Activated effector memory CD4-positive, alpha-beta T cell treated with Interleukin-2 at 50 U/mL for 16 hours (primary cell): Measurements from ENCODE around the gene OLR1.
A peak's percentile ranks its signal among the peaks of the same experiment; 100 is the strongest.
"Not testable (repeated sequence)": the region's sequence is repeated elsewhere in the genome, so short reads cannot be mapped to it uniquely, and the experiment has no call there.

Experiments used
- DNase-seq: peaks from one replicate; pipeline ENCODE4 v3.0.0-alpha.2; 2020

OLR1 gene

GRCh38 chr12:10171973-10172728 lies at the start of gene OLR1:
OLR1 (minus strand) TSS chr12:10172132; CDS start chr12:10172077, 55 bp downstream.
- DNase-seq, result no peak

DNA sequence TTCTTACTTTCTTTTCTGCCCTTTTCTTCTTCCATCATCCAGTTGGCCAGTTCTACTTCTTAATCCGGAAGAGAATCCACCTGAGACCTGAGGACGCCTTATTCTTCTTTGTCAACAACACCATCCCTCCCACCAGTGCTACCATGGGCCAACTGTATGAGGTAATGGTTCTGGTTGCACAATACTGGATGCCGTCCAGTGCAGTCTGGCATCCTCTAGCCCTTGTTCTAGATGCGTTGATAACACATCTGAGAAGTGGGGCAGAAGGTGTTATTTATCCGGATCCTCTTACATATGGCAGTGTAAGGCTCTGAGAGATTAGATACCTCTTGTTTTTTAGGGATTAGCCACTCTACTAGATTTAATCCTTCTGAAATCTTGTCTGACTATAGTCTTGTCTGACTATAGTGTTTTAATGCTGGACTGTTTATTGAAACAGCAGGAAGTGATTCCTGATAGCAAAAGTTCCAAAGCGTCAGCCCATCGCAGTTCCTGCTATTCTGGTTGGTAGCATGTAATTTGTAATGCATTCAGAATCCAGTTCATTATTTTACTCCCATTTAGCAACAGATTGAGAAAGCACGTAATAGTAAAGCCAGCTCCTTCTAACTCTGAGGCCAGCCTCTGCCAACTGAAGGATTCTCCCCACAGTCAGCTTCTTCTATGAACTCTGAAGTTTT lies 48.6 kb upstream of the OLR1 start:
- no peak for DNase-seq

DNA sequence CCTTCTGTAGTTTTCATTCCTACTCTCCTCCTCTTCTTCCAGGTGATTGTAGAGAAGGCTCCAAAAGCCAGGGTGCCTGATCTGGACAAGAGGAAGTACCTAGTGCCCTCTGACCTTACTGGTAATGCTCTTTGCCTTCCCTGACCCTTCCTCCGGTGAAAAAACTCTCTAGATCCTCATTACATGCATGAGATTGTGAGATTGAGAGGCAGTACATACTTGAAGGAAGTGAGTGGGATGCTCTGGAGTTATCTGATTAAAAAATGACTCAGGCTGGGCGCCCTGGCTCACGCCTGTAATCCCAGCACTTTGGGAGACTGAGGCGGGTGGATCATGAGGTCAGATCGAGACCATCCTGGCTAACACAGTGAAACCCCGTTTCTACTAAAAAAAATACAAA lies 46.1 kb upstream of the OLR1 start:
- no peak for DNase-seq

GRCh38 chr12:10215946-10216345 lies 44.0 kb upstream of the OLR1 start:
- DNase-seq, result not testable (repeated sequence)

- no peak for DNase-seq
These were observed 43.5 kb upstream of the OLR1 start for GRCh38 chr12:10215436-10215835.

DNA sequence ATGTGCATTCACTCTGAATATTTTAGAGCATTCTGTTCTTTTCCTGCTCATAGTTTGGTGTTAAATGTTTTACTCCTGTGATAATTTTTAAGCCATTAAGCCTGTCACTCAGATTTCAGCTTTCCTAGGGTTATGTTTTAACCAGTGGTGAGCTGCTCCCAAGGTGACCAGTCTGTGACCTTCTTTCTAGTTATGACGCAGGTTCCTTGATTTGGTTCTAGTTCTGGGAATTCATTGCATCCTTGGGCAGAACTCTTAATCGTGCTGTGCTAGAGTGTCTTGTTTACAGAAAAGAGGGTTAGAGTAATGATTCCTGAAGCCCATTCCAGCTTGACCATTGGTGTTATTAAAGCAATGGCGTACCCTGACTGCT lies 42.9 kb upstream of the OLR1 start:
- no peak for DNase-seq

GRCh38 chr12:10214136-10214894 lies 42.4 kb upstream of the OLR1 start:
- no peak for DNase-seq

DNA sequence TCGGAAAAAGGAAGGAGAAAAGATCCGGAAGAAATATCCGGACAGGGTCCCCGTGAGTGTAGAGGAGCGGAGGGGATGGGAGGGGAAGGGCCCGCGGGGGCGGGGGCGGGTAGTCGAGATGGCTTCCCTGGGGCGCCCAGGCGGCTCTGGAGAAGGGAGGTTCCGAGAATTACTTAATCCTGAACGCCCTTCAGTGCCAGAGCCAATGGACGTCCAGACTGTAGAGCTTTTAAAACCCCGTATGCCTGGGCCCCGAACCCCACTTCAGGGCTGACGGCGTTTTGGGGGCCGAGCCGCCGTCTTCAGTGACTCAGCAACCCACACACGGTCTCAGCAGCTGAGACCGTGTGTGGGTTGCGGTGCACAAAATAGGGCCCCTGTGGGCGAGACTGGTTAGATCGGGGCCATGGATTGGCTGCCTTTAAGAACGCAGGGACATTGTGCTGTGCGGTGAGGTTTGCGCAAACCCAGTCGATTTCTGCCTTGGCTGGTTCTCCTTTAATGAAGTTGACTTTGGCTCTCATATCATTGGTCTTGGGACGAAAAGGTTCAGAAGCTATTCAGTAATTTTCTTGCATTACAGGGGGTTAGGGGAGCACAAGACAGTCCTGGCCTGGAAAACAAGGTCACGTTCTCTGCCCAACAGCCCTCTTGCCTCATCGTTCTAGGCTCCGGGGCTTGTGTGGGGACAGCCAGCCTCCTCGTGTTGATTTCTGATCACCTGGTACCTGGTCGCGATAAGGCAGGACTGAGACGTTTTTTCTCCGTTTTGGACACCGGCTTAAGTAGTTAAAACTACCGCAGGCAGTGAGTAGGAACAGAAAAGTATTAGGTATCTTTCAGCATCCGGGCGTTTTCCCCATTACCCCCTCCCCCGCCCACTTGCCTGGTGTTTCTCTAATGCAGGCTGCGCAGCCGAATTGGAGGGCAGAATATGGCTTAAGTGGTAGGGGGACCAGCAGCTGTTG lies 41.5 kb upstream of the OLR1 start:
- peak; percentile 64 for DNase-seq

- DNase-seq, result peak; percentile 74
These were observed 40.8 kb upstream of the OLR1 start, which contains the start of gene GABARAPL1 for GRCh38 chr12:10212739-10213131. GABARAPL1 (plus strand) TSS chr12:10212877; CDS start chr12:10213130, 253 bp downstream.

DNA sequence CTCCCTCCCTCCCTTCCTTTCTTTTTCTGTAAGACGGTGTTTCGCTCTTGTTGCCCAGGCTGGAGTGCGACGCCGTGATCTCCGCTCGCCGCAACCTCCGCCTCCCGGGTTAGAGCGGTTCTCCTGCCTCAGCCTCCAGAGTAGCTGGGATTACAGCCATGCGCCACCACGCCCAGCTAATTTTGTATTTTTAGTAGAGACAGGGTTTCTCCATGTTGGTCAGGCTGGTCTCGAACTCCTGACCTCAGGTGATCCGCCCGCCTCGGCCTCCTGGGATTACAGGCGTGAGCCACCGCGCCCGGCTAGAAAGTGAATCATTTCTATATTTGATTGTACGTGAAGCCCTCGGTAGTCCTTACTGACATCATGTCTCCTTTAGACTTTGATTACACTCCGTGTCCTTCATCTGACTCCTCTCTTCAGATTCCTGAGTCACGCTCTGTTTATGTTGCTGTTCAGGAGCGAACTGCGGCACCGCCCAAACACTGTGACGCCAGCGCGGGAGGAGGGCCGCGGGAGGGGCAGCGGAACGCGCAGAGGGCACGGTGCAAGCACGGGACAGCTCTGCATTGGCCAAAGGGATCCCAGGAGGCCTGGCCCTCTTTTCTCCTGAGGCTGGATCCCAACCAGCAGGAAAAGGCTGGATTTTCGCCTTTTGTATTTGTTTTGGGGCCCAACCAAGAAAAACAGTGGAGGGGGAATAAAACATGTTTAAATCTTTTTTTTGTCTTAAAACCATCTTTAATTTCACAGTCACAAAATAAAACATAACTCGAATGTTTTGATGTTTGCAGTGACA lies 40.2 kb upstream of the OLR1 start:
- DNase-seq, result peak; percentile 79

DNA sequence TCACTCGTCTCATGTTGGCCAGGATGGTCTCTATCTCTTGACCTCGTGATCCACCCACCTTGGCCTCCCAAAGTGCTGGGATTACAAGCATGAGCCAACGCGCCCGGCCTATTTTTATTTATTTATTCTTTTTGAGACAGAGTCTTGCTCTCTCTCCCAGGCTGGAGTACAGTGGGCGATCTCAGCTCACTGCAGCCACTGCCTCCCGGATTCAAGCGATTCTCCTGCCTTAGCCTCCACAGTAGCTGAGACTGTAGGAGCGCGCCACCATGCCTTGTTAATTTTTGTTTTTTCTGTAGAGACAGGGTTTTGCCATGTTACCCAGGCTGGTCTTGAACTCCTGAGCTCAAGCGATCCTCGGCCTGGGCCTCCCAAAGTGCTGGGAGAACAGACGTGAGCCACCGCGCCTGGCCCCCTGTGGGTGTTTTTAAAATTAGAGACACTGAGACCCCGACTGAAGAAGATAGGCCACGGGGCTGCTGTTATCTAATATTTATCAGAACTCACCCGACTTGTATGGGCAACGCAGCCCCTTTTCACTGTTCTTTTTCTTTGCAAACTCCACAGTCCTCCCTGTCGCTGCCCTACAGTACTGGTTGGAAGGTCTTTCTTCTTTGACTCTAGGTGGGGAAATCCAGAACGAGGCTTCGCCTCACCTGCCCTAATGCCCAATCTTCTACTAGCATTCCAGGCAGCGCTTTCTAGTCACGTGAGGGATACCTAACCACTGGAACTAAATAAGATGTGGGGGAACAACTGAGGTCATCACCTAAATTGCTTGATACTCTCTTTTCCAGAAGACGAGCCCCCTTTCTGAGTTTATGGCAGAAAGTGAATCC lies 39.4 kb upstream of the OLR1 start:
- no peak for DNase-seq

- DNase-seq, result no peak
These were observed 38.3 kb upstream of the OLR1 start for GRCh38 chr12:10210225-10210624.

- DNase-seq, result no peak
These were observed 35.2 kb upstream of the OLR1 start for GRCh38 chr12:10207136-10207535.

- no peak for DNase-seq
These were observed 33.4 kb upstream of the OLR1 start for GRCh38 chr12:10205220-10205807.

DNA sequence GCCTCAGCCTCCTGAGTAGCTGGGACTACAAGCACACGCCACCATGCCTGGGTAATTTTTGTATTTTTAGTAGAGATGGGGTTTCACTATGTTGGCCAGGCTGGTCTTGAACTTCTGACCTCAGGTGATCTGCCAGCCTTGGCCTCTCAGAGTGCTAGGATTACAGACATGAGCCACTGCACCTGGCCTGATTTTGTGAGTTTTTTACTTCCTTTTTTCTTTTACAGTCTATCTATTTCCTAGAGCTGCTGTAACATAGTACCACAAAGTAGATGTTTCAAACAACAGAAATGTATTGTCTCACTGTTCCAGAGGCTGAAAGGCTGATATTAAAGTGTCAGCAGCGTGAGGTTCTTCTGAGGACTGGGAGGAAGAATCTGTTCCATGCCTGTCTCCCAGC lies 32.6 kb upstream of the OLR1 start:
- DNase-seq, result not testable (repeated sequence)

DNA sequence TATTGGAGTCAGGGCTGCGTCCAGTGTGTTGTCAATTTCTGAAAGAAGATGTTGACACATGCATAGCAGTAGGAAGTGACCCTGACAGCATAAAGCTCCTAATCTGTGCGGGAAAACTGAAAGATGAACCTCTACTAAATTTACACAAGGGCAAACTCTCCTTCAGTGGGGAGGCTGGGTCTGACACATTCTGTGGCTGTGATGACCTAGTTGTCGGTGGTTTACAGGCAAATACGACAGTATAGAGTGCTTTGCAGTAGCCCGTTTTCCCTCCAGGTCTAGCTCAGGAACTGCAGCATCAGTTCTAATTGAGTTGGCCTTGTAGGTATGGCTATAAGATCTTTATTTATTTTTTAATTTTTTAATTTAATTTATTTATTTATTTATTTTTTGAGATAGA lies 25.9 kb upstream of the OLR1 start:
- DNase-seq, result no peak

DNA sequence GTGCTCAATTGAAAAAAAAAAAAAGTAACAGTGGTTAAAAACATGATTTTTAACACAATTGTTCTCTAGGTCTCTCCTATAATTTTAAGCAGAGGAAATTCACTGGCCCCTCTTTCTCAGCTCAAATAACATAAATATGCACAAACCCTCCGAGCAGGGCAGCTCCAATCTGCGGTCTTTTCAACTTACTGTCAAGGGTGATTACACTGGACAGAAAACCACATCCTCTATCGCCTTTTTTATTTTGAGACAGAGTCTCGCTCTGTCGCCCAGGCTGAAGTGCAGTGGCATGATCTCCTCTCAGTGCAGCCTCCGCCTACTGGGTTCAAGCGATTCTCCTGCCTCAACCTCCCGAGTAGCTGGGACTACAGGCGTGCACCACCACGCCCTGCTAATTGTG lies 24.3 kb upstream of the OLR1 start:
- no peak for DNase-seq

DNA sequence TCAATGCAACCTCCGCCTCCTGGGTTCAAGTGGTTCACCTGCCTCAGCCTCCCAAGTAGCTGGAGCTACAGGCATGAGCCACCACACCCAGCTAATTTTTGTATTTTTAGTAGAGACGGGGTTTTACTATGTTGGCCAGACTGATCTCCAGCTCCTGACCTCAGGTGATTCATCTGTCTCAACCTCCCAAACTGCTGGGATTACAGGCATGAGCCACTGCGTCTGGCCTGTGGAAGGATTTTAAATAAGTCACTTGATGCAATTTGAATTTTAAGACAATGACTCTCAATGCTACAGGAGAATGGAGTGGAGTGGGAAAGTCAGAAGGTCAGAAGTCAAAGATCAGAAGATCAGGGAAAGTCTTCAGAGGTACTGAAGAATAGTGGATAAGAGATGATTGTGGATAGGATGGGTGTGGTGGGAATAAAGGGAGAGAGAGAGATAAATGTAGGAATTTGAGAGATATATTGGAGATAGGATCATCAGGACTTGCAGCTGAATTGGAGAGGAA lies 22.3 kb upstream of the OLR1 start:
- DNase-seq, result no peak

DNA sequence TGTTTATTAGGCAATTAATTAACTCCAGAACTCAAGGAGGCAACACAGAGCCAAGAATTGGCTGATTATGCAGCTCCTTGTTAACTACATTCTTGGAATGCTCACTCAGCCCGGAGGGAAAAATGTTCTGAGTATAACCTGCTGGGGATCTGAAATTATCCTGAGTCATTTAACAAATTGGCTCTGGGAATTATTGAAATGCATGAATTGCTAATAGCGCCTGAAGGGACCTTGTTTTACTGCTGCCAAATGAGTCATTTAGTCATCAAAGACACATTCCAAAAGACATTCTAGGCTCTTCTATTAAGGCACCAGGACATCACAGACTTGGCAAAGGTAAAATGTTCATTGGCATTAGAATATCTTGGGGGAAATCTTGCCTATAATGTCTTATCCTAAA lies 19.9 kb upstream of the OLR1 start:
- no peak for DNase-seq
